Neural progenitor cell (in vitro differentiated cells): ENCODE data around the gene PUDP. TPM values are rescaled to one million over a fixed set of nuclear protein-coding genes. Genes with fewer than 3 reads are reported as not detected.

Experiments
- DNase-seq: peaks from one replicate; pipeline ENCODE4 v3.0.0-alpha.2; 2016; ENCODE audit warnings: low spot score
- H2AFZ ChIP-seq: fragments of 200-600 bp; sonication (generic); replicated peaks from 2 replicates; pipeline ENCODE4 v1.6.1; 2016; ENCODE audit warnings: antibody characterized with exemption
- H3F3A ChIP-seq: fragments of 200-600 bp; sonication (generic); 2 replicates; pipeline ENCODE4 v1.6.1; 2016; ENCODE audit warnings: antibody characterized with exemption, low read depth
- H3K27ac ChIP-seq: fragments of 200-600 bp; sonication (generic); 2 replicates; pipeline ENCODE4 v1.5.1; 2016; ENCODE audit warnings: mild to moderate bottlenecking
- H3K27me3 ChIP-seq: fragments of 200-600 bp; sonication (generic); 2 replicates; pipeline ENCODE4 v1.6.1; 2016; ENCODE audit warnings: mild to moderate bottlenecking, moderate library complexity
- H3K36me3 ChIP-seq: fragments of 200-600 bp; sonication (generic); 2 replicates; pipeline ENCODE4 v1.5.1; 2016
- H3K4me1 ChIP-seq: fragments of 200-600 bp; sonication (generic); 2 replicates; pipeline ENCODE4 v1.6.1; 2016; ENCODE audit warnings: mixed run types
- H3K4me2 ChIP-seq: fragments of 200-600 bp; sonication (generic); 2 replicates; pipeline ENCODE4 v1.6.1; 2016
- H3K4me3 ChIP-seq: fragments of 200-600 bp; sonication (generic); 2 replicates; pipeline ENCODE4 v1.5.1; 2016
- H3K79me2 ChIP-seq: fragments of 200-600 bp; sonication (generic); 2 replicates; pipeline ENCODE4 v1.6.1; 2016; ENCODE audit warnings: low read depth
- H3K9ac ChIP-seq: fragments of 200-600 bp; sonication (generic); 2 replicates; pipeline ENCODE4 v1.6.1; 2016
- H3K9me3 ChIP-seq: fragments of 200-600 bp; sonication (generic); 2 replicates; pipeline ENCODE4 v1.5.1; 2016; ENCODE audit warnings: low read depth
- H4K20me1 ChIP-seq: fragments of 200-600 bp; sonication (generic); 2 replicates; pipeline ENCODE4 v1.6.1; 2016; ENCODE audit warnings: low read depth
- H3K27ac Mint-ChIP-seq: 3 replicates; pipeline ENCODE4 v1.8.0; 2021; ENCODE audit warnings: mixed read lengths
- H3K27me3 Mint-ChIP-seq: 2 replicates; pipeline ENCODE4 v1.8.0; 2022; ENCODE audit warnings: low read depth, mild to moderate bottlenecking, inconsistent platforms, moderate library complexity, mixed read lengths; ENCODE audit not compliant: insufficient read depth
- H3K36me3 Mint-ChIP-seq: 3 replicates; pipeline ENCODE4 v1.8.0; 2021; ENCODE audit warnings: mixed read lengths
- H3K4me1 Mint-ChIP-seq: 3 replicates; pipeline ENCODE4 v1.8.0; 2021; ENCODE audit warnings: mixed read lengths
- H3K4me3 Mint-ChIP-seq: 3 replicates; pipeline ENCODE4 v1.8.0; 2021; ENCODE audit warnings: mild to moderate bottlenecking, moderate library complexity, mixed read lengths
- H3K9me3 Mint-ChIP-seq: 3 replicates; pipeline ENCODE4 v1.8.0; 2020; ENCODE audit warnings: mixed read lengths
- EZH2 ChIP-seq: fragments of 200-600 bp; sonication (generic); IDR thresholded peaks from 2 replicates; pipeline ENCODE4 v1.6.1; 2017; ENCODE audit warnings: antibody characterized with exemption, mild to moderate bottlenecking, moderate library complexity
- EZH2phosphoT487 ChIP-seq: fragments of 200-600 bp; sonication (generic); IDR thresholded peaks from 2 replicates; pipeline ENCODE4 v1.6.1; 2017; ENCODE audit warnings: antibody characterized with exemption
- total RNA-seq: library from RNA; depleted of rRNA; stranded (reverse); fragments of >200 nt; gene quantifications from 2 replicates; pipeline ENCODE4 v1.2.3, GENCODE V29; 2015; ENCODE audit warnings: low replicate concordance
- TF ChIP-seq, protein P1 (sequence below): fragments of 200-600 bp; sonication (generic); IDR thresholded peaks from 2 replicates; pipeline ENCODE4 v1.5.1; 2017; ENCODE audit warnings: antibody characterized with exemption, mild to moderate bottlenecking

Gene PUDP
- total RNA-seq, 1 donor from 2014 or later: 29.1 TPM

DNA sequence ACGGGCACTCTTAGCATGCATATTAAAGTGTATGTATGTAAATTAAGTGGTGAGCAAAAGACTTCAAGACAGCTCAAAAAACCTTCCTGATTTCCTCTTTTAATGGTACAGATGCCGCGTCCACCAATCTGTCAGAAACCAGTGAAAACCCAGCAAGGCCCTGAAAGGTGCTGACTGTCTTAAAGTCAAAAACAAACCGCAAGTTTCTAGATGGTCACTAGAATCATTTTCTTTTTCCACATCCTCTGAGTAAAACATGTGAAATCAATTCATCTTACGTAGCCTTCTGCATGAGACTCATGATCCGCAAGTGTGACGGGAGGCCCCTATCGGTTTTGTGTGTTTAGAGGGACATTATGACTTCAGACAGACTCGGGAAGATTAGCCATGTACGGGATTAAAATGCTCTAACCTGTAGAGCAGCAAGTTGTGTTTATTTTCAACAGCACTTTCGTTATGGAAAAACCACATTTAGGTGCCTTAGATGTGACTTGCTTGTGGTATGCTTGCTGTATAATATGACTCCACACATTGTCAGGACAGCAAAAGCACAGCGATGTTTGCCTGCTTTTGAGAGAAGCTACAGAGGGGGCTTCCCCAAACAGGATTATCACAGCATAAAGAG, 88.6 kb downstream of the PUDP start:
- no peak for TF ChIP-seq EZH2phosphoT487
- TF ChIP-seq, protein P1, sequence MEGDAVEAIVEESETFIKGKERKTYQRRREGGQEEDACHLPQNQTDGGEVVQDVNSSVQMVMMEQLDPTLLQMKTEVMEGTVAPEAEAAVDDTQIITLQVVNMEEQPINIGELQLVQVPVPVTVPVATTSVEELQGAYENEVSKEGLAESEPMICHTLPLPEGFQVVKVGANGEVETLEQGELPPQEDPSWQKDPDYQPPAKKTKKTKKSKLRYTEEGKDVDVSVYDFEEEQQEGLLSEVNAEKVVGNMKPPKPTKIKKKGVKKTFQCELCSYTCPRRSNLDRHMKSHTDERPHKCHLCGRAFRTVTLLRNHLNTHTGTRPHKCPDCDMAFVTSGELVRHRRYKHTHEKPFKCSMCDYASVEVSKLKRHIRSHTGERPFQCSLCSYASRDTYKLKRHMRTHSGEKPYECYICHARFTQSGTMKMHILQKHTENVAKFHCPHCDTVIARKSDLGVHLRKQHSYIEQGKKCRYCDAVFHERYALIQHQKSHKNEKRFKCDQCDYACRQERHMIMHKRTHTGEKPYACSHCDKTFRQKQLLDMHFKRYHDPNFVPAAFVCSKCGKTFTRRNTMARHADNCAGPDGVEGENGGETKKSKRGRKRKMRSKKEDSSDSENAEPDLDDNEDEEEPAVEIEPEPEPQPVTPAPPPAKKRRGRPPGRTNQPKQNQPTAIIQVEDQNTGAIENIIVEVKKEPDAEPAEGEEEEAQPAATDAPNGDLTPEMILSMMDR: no peak
- no peak for TF ChIP-seq EZH2
- Mint-ChIP-seq H3K4me1 (peaks cover 10% of the 10 kb centered on the region), H3K4me3 (no peak overlapping the region), H3K9me3 (peaks cover 10% of the 10 kb centered on the region), H3K27ac (no peak overlapping the region), H3K36me3 (peaks cover 58% of the 10 kb centered on the region), H3K27me3 (peaks cover 6% of the 10 kb centered on the region)
- no peaks in the 10 kb centered on the region for H4K20me1 ChIP-seq
- no peaks in the 10 kb centered on the region for H3K79me2 ChIP-seq
- no peaks in the 10 kb centered on the region for H3K27me3 ChIP-seq
- H3K27ac ChIP-seq: no peak overlapping the region
- no peak overlapping the region for H3K4me2 ChIP-seq
- DNase-seq: no peak
- H3K36me3 ChIP-seq: no peaks in the 10 kb centered on the region
- no peaks in the 10 kb centered on the region for H3K9me3 ChIP-seq
- no peaks in the 10 kb centered on the region for H3F3A ChIP-seq
- no peak overlapping the region for H2AFZ ChIP-seq
- no peak overlapping the region for H3K9ac ChIP-seq
- no peak overlapping the region for H3K4me3 ChIP-seq
- no peaks in the 10 kb centered on the region for H3K4me1 ChIP-seq

GRCh38 chrX:7055386-7056137, 92.4 kb downstream of the PUDP start:
- Histone ChIP-seq H3K36me3 (no peaks in the 10 kb centered on the region), H3K79me2 (no peaks in the 10 kb centered on the region), H3K9ac (no peak overlapping the region), H3K4me3 (no peak overlapping the region), H3K27ac (no peak overlapping the region), H2AFZ (no peak overlapping the region), H4K20me1 (no peaks in the 10 kb centered on the region), H3K9me3 (no peaks in the 10 kb centered on the region), H3F3A (no peaks in the 10 kb centered on the region), H3K27me3 (no peaks in the 10 kb centered on the region), H3K4me1 (no peaks in the 10 kb centered on the region), H3K4me2 (no peak overlapping the region)
- Mint-ChIP-seq H3K4me3 (no peak overlapping the region), H3K4me1 (peaks cover 28% of the 10 kb centered on the region), H3K27me3 (peaks cover 9% of the 10 kb centered on the region), H3K9me3 (peaks cover 8% of the 10 kb centered on the region), H3K27ac (no peak overlapping the region), H3K36me3 (peaks cover 63% of the 10 kb centered on the region)
- TF ChIP-seq EZH2phosphoT487 (no peak), EZH2 (no peak)
- TF ChIP-seq, protein P1: no peak
- DNase-seq: no peak

GRCh38 chrX:7054219-7055216, 93.4 kb downstream of the PUDP start:
- no peak overlapping the region for H3K4me2 ChIP-seq
- no peak overlapping the region for H3K9ac ChIP-seq
- H3K27ac Mint-ChIP-seq: no peak overlapping the region
- H3K4me3 ChIP-seq: no peak overlapping the region
- H3K4me1 ChIP-seq: no peaks in the 10 kb centered on the region
- no peak overlapping the region for H3K4me3 Mint-ChIP-seq
- TF ChIP-seq EZH2 (no peak), EZH2phosphoT487 (no peak)
- TF ChIP-seq, protein P1: no peak
- H3K27me3 ChIP-seq: no peaks in the 10 kb centered on the region
- DNase-seq: no peak
- H3K36me3 Mint-ChIP-seq: peaks cover 72% of the 10 kb centered on the region
- H3K36me3 ChIP-seq: no peaks in the 10 kb centered on the region
- no peaks in the 10 kb centered on the region for H3K79me2 ChIP-seq
- no peaks in the 10 kb centered on the region for H4K20me1 ChIP-seq
- H3F3A ChIP-seq: no peaks in the 10 kb centered on the region
- no peak overlapping the region for H2AFZ ChIP-seq
- peaks cover 9% of the 10 kb centered on the region for H3K27me3 Mint-ChIP-seq
- no peak overlapping the region for H3K27ac ChIP-seq
- H3K9me3 ChIP-seq: no peaks in the 10 kb centered on the region
- H3K9me3 Mint-ChIP-seq: peaks cover 8% of the 10 kb centered on the region
- peaks cover 35% of the 10 kb centered on the region for H3K4me1 Mint-ChIP-seq
